Neural cell (in vitro differentiated cells): ENCODE results near the gene SBNO2.

ENCODE experiments used
- EZH2 ChIP-seq: fragments of 200-600, 300-800 bp; shearing (Covaris generic), sonication (generic); IDR thresholded peaks from 2 replicates; pipeline ENCODE4 v1.6.1; 2014; ENCODE audit warnings: antibody characterized with exemption, low read length, borderline replicate concordance, mild to moderate bottlenecking; ENCODE audit not compliant: insufficient read depth, poor library complexity, severe bottlenecking
- MXI1 ChIP-seq: fragments of 450-650 bp; conservative IDR thresholded peaks from 2 replicates; pipeline ENCODE4 v1.6.1; 2014; ENCODE audit warnings: antibody characterized with exemption, mild to moderate bottlenecking; ENCODE audit not compliant: poor library complexity, severe bottlenecking
- POLR2AphosphoS5 ChIP-seq: IDR thresholded peaks from 2 replicates; pipeline ENCODE4 v1.6.1; 2012
- RAD21 ChIP-seq: fragments of 450-650 bp; conservative IDR thresholded peaks from 2 replicates; pipeline ENCODE4 v1.6.1; 2014; ENCODE audit warnings: antibody characterized with exemption, mild to moderate bottlenecking, moderate library complexity
- TF ChIP-seq, protein P1 (sequence below): fragments of 450-650 bp; IDR thresholded peaks from 2 replicates; pipeline ENCODE4 v1.5.1; 2014; ENCODE audit warnings: antibody characterized with exemption, mild to moderate bottlenecking, moderate library complexity; ENCODE audit not compliant: poor library complexity, severe bottlenecking
- TF ChIP-seq, protein P2 (sequence below): IDR thresholded peaks from 2 replicates; pipeline ENCODE4 v1.6.1; 2012; ENCODE audit warnings: borderline replicate concordance

DNA sequence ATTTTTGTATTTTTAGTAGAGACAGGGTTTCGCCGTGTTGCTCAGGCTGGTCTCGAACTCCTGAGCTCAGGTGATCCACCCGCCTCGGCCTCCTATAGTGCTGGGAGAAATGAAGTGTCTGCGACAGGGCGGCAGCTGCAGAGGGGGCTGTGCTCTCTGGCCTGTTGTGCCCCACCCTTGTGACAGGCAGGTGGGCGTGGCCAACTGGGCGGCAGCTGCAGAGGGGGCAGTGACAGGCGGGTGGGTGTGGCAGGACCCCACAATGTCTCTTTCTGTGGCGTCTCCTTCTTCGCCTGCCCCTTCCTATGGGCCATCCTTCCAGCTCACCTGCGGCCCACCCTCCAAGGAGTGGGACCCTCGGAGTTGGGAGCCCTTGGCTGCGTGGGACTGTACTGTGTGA is 43.3 kb upstream of the SBNO2 start:
- TF ChIP-seq EZH2 = no peak
- TF ChIP-seq, protein P1, sequence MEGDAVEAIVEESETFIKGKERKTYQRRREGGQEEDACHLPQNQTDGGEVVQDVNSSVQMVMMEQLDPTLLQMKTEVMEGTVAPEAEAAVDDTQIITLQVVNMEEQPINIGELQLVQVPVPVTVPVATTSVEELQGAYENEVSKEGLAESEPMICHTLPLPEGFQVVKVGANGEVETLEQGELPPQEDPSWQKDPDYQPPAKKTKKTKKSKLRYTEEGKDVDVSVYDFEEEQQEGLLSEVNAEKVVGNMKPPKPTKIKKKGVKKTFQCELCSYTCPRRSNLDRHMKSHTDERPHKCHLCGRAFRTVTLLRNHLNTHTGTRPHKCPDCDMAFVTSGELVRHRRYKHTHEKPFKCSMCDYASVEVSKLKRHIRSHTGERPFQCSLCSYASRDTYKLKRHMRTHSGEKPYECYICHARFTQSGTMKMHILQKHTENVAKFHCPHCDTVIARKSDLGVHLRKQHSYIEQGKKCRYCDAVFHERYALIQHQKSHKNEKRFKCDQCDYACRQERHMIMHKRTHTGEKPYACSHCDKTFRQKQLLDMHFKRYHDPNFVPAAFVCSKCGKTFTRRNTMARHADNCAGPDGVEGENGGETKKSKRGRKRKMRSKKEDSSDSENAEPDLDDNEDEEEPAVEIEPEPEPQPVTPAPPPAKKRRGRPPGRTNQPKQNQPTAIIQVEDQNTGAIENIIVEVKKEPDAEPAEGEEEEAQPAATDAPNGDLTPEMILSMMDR = no peak
- TF ChIP-seq MXI1 = no peak
- no peak for TF ChIP-seq RAD21
- TF ChIP-seq, protein P2, sequence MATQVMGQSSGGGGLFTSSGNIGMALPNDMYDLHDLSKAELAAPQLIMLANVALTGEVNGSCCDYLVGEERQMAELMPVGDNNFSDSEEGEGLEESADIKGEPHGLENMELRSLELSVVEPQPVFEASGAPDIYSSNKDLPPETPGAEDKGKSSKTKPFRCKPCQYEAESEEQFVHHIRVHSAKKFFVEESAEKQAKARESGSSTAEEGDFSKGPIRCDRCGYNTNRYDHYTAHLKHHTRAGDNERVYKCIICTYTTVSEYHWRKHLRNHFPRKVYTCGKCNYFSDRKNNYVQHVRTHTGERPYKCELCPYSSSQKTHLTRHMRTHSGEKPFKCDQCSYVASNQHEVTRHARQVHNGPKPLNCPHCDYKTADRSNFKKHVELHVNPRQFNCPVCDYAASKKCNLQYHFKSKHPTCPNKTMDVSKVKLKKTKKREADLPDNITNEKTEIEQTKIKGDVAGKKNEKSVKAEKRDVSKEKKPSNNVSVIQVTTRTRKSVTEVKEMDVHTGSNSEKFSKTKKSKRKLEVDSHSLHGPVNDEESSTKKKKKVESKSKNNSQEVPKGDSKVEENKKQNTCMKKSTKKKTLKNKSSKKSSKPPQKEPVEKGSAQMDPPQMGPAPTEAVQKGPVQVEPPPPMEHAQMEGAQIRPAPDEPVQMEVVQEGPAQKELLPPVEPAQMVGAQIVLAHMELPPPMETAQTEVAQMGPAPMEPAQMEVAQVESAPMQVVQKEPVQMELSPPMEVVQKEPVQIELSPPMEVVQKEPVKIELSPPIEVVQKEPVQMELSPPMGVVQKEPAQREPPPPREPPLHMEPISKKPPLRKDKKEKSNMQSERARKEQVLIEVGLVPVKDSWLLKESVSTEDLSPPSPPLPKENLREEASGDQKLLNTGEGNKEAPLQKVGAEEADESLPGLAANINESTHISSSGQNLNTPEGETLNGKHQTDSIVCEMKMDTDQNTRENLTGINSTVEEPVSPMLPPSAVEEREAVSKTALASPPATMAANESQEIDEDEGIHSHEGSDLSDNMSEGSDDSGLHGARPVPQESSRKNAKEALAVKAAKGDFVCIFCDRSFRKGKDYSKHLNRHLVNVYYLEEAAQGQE = no peak
- no peak for TF ChIP-seq POLR2AphosphoS5
